Measurements from ENCODE around the gene TMEM43.

The TMEM43 gene

DNA sequence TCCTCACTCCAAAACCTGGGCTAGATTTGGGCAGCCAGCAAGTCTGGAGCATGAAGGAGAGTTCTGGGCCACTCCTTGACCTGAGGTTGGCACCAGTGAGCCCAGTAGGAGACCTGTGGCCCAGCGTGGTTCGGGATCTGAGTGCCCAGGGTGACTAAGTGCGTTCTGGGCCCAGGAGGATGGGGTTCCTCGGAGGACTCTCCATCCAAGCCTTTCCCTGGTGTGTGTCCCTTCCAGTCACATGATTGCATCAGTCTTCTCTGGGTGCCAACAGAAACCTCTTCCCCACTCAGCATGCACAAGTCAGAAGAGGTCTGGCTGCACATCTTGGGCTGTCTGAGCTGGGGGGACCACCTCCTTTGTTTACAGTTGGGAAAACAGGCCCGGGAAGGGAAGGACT lies 14.9 kb downstream of the TMEM43 start:
- no peaks in the 10 kb centered on the region for H3K27me3 ChIP-seq (ENCODE audit: control insufficient read depth, insufficient read depth, low read length)
- no peak overlapping the region for H3K4me2 ChIP-seq (ENCODE audit: low read length)
- H3K4me3 ChIP-seq (ENCODE audit: low read length) = no peak overlapping the region
- no peak overlapping the region for H3K9ac ChIP-seq (ENCODE audit: low read depth, low read length)
- peaks cover 71% of the 10 kb centered on the region for H3K36me3 ChIP-seq (ENCODE audit: insufficient read depth, low read length)
- H3K9me3 ChIP-seq (replicated peaks; ENCODE audit: low read length) = no peaks in the 10 kb centered on the region
- peaks cover 51% of the 10 kb centered on the region for H3K4me1 ChIP-seq (ENCODE audit: control insufficient read depth, insufficient read depth, low read length)

DNA sequence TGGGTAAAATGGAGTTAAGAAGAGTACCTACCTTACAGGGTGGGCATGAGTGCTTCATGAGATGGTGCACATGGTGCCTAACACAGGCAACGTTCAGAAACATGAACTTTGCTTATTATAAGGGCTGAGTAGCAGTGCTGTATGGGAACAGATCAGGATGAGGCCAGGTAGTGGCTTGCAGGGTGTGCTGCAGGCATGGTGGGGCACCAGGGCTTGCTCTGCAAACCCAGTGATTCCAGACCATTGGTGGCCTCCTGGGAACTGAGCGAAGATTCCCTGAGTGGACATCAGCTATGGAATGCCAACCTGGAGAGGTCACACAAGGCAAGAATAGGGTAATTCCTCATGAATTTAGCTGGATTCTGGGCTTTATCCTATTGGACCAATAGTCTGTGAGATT lies 15.8 kb downstream of the TMEM43 start:
- H3K4me2 ChIP-seq (ENCODE audit: low read length) = no peak overlapping the region
- H3K9me3 ChIP-seq (replicated peaks; ENCODE audit: low read length) = no peaks in the 10 kb centered on the region
- no peak overlapping the region for H3K4me3 ChIP-seq (ENCODE audit: low read length)
- H3K36me3 ChIP-seq (ENCODE audit: insufficient read depth, low read length) = peaks cover 66% of the 10 kb centered on the region
- no peaks in the 10 kb centered on the region for H3K27me3 ChIP-seq (ENCODE audit: control insufficient read depth, insufficient read depth, low read length)
- H3K4me1 ChIP-seq (ENCODE audit: control insufficient read depth, insufficient read depth, low read length) = peaks cover 60% of the 10 kb centered on the region
- H3K9ac ChIP-seq (ENCODE audit: low read depth, low read length) = no peak overlapping the region

- H3K36me3 ChIP-seq (ENCODE audit: insufficient read depth, low read length) = peaks cover 66% of the 10 kb centered on the region
- H3K27me3 ChIP-seq (ENCODE audit: control insufficient read depth, insufficient read depth, low read length) = no peaks in the 10 kb centered on the region
- H3K9me3 ChIP-seq (replicated peaks; ENCODE audit: low read length) = no peaks in the 10 kb centered on the region
- H3K9ac ChIP-seq (ENCODE audit: low read depth, low read length) = no peak overlapping the region
- no peak overlapping the region for H3K4me3 ChIP-seq (ENCODE audit: low read length)
- H3K4me2 ChIP-seq (ENCODE audit: low read length) = no peak overlapping the region
- peaks cover 65% of the 10 kb centered on the region for H3K4me1 ChIP-seq (ENCODE audit: control insufficient read depth, insufficient read depth, low read length)
Measured at GRCh38 chr3:14141144-14141543, 16.3 kb downstream of the TMEM43 start.

DNA sequence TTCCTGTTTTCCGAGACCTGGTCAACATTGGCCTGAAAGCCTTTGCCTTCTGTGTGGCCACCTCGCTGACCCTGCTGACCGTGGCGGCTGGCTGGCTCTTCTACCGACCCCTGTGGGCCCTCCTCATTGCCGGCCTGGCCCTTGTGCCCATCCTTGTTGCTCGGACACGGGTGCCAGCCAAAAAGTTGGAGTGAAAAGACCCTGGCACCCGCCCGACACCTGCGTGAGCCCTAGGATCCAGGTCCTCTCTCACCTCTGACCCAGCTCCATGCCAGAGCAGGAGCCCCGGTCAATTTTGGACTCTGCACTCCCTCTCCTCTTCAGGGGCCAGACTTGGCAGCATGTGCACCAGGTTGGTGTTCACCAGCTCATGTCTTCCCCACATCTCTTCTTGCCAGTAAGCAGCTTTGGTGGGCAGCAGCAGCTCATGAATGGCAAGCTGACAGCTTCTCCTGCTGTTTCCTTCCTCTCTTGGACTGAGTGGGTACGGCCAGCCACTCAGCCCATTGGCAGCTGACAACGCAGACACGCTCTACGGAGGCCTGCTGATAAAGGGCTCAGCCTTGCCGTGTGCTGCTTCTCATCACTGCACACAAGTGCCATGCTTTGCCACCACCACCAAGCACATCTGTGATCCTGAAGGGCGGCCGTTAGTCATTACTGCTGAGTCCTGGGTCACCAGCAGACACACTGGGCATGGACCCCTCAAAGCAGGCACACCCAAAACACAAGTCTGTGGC lies 16.9 kb downstream of the TMEM43 start:
- peak overlapping the region; percentile 91 for H3K9ac ChIP-seq (ENCODE audit: low read depth, low read length)
- no peak overlapping the region for H3K4me2 ChIP-seq (ENCODE audit: low read length)
- H3K4me3 ChIP-seq (ENCODE audit: low read length) = no peak overlapping the region
- peaks cover 66% of the 10 kb centered on the region for H3K36me3 ChIP-seq (ENCODE audit: insufficient read depth, low read length)
- H3K27me3 ChIP-seq (ENCODE audit: control insufficient read depth, insufficient read depth, low read length) = no peaks in the 10 kb centered on the region
- H3K9me3 ChIP-seq (replicated peaks; ENCODE audit: low read length) = no peaks in the 10 kb centered on the region
- peaks cover 63% of the 10 kb centered on the region for H3K4me1 ChIP-seq (ENCODE audit: control insufficient read depth, insufficient read depth, low read length)

DNA sequence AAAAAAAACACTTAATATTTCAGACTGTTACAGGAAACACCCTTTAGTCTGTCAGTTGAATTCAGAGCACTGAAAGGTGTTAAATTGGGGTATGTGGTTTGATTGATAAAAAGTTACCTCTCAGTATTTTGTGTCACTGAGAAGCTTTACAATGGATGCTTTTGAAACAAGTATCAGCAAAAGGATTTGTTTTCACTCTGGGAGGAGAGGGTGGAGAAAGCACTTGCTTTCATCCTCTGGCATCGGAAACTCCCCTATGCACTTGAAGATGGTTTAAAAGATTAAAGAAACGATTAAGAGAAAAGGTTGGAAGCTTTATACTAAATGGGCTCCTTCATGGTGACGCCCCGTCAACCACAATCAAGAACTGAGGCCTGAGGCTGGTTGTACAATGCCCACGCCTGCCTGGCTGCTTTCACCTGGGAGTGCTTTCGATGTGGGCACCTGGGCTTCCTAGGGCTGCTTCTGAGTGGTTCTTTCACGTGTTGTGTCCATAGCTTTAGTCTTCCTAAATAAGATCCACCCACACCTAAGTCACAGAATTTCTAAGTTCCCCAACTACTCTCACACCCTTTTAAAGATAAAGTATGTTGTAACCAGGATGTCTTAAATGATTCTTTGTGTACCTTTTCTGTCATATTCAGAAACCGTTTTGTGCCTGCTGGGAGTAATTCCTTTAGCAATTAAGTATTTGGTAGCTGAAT lies 17.9 kb downstream of the TMEM43 start:
- Histone ChIP-seq H3K4me2 (ENCODE audit: low read length) (peak overlapping the region; percentile 36), H3K36me3 (ENCODE audit: insufficient read depth, low read length) (peaks cover 59% of the 10 kb centered on the region), H3K27me3 (ENCODE audit: control insufficient read depth, insufficient read depth, low read length) (no peaks in the 10 kb centered on the region), H3K9ac (ENCODE audit: low read depth, low read length) (peak overlapping the region; percentile 91), H3K4me3 (ENCODE audit: low read length) (peak overlapping the region; percentile 0), H3K4me1 (ENCODE audit: control insufficient read depth, insufficient read depth, low read length) (peaks cover 56% of the 10 kb centered on the region), H3K9me3 (replicated peaks; ENCODE audit: low read length) (no peaks in the 10 kb centered on the region)

- Histone ChIP-seq H3K9me3 (replicated peaks; ENCODE audit: low read length) (no peaks in the 10 kb centered on the region), H3K4me1 (ENCODE audit: control insufficient read depth, insufficient read depth, low read length) (peaks cover 56% of the 10 kb centered on the region), H3K4me3 (ENCODE audit: low read length) (peak overlapping the region; percentile 57), H3K27me3 (ENCODE audit: control insufficient read depth, insufficient read depth, low read length) (no peaks in the 10 kb centered on the region), H3K9ac (ENCODE audit: low read depth, low read length) (peak overlapping the region; percentile 91), H3K36me3 (ENCODE audit: insufficient read depth, low read length) (peaks cover 60% of the 10 kb centered on the region), H3K4me2 (ENCODE audit: low read length) (peak overlapping the region; percentile 81)
Measured at GRCh38 chr3:14143271-14144225, 18.7 kb downstream of the TMEM43 start.

DNA sequence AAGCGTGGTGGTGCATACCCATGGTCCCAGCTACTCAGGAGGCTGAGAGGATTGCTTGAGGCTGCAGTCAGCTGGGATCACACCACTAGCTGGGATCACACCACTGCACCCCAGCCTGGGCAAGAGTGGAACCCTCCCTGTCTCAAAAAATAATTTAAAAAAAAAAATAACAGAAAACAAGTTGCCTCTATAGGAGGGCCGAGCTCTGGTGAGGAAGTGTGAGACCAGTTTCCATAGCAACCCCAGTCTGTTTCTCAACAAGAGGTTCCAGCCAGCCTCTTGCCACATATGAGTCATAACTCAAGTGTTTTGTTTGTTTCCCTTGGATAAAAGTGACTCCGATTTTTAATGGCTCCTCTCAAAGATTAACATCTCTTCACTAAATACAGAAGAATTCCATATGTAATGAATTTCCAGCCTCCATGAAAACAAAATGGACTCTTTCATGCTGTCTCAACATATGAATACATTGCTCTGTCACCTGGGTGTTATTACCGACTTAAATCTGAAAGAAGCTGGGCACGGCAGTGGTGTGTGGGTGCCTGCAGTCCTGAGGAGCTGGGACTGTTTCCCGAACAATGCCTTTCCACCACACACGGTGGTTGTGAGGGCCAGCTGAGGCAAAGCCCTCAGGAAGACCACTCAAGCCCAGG lies 19.7 kb downstream of the TMEM43 start:
- peak overlapping the region; percentile 91 for H3K9ac ChIP-seq (ENCODE audit: low read depth, low read length)
- peaks cover 56% of the 10 kb centered on the region for H3K4me1 ChIP-seq (ENCODE audit: control insufficient read depth, insufficient read depth, low read length)
- H3K27me3 ChIP-seq (ENCODE audit: control insufficient read depth, insufficient read depth, low read length) = no peaks in the 10 kb centered on the region
- no peaks in the 10 kb centered on the region for H3K9me3 ChIP-seq (replicated peaks; ENCODE audit: low read length)
- peaks cover 50% of the 10 kb centered on the region for H3K36me3 ChIP-seq (ENCODE audit: insufficient read depth, low read length)
- H3K4me3 ChIP-seq (ENCODE audit: low read length) = peak overlapping the region; percentile 57
- H3K4me2 ChIP-seq (ENCODE audit: low read length) = peak overlapping the region; percentile 81

GRCh38 chr3:14145236-14145635 lies 20.4 kb downstream of the TMEM43 start:
- Histone ChIP-seq H3K4me3 (ENCODE audit: low read length) (peak overlapping the region; percentile 48), H3K27me3 (ENCODE audit: control insufficient read depth, insufficient read depth, low read length) (no peaks in the 10 kb centered on the region), H3K9ac (ENCODE audit: low read depth, low read length) (peak overlapping the region; percentile 91), H3K36me3 (ENCODE audit: insufficient read depth, low read length) (peaks cover 47% of the 10 kb centered on the region), H3K4me1 (ENCODE audit: control insufficient read depth, insufficient read depth, low read length) (peaks cover 56% of the 10 kb centered on the region), H3K9me3 (replicated peaks; ENCODE audit: low read length) (no peaks in the 10 kb centered on the region), H3K4me2 (ENCODE audit: low read length) (peak overlapping the region; percentile 76)

DNA sequence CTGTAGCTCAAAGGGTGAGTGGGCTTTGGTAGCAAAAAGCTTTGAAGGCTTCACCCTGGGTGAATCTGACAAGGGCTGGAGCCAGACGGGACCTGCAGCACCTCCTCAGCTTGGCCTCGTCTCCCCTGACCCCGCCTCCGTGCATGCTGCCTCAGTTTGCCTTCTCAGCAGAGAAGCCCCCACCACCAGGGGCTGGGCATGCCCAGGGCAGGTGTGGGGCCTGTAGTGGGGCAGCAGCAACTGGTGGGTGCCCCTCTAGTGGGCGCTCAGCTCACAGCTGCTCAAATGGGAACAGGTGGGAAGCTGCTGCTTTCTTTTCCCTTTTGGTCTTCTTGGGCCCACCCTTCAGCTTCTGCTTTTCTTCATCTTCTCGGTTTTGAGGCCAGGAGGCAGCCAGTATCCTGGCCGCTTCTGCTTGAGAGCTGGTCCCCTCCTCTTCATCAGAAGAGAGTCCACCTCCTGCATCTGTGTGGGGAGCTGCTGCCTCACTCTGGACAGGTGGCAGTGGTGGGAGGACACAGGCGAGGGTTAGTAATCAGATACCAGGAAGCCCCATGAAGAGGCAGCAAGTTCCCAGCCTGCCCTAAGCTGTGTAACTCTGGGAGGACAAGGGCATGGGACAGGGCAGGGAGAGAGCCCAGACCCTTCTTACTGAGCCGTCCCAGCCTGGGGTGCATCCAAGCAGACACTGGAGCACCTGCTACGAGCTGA lies 21.0 kb downstream of the TMEM43 start:
- Histone ChIP-seq H3K9me3 (replicated peaks; ENCODE audit: low read length) (no peaks in the 10 kb centered on the region), H3K36me3 (ENCODE audit: insufficient read depth, low read length) (peaks cover 45% of the 10 kb centered on the region), H3K4me2 (ENCODE audit: low read length) (peak overlapping the region; percentile 76), H3K27me3 (ENCODE audit: control insufficient read depth, insufficient read depth, low read length) (no peaks in the 10 kb centered on the region), H3K9ac (ENCODE audit: low read depth, low read length) (peak overlapping the region; percentile 91), H3K4me1 (ENCODE audit: control insufficient read depth, insufficient read depth, low read length) (peaks cover 54% of the 10 kb centered on the region), H3K4me3 (ENCODE audit: low read length) (no peak overlapping the region)

DNA sequence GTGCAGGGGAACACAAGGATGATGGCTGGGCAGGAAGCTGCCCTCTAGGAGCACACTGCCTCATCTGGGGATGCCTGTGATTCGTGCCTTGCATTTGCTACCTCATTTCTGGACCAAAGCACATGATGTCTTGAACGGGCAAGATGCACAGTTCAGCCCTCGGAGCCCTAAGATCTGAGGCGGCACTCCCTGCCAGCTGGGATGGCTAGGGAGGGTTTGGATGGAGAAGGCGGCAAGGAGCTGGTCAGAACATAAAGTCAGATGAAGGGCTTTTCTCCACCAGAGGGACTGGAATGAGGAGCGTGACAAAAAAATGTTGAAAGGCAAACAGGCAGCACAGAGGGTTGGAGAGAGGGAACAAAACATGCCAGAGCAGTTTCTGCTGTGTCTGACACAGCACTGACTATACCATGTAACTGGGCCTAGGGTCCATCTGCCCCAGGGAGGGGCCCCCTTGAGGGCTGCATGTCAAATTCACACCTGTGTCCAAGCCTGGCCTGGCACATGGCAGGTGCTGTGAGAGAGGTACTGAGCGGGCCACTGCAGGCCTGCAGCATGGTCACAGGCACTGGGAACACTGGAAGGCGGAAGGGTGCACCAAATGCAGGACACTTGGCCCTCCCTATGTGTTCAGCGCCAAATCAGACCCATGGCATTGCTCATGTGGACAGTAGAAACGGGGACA lies 21.7 kb downstream of the TMEM43 start:
- H3K4me3 ChIP-seq (ENCODE audit: low read length) = no peak overlapping the region

More for the DNA sequence above, 21.7 kb downstream of the TMEM43 start:
- Histone ChIP-seq H3K27me3 (ENCODE audit: control insufficient read depth, insufficient read depth, low read length) (no peaks in the 10 kb centered on the region), H3K4me2 (ENCODE audit: low read length) (no peak overlapping the region), H3K9me3 (replicated peaks; ENCODE audit: low read length) (no peaks in the 10 kb centered on the region), H3K36me3 (ENCODE audit: insufficient read depth, low read length) (peaks cover 45% of the 10 kb centered on the region), H3K9ac (ENCODE audit: low read depth, low read length) (no peak overlapping the region), H3K4me1 (ENCODE audit: control insufficient read depth, insufficient read depth, low read length) (peaks cover 47% of the 10 kb centered on the region)
